SK-N-SH treated with all-trans-retinoic acid at 6 μM for 48 hours (cell line): ENCODE data around the gene FOXA2.
"Not testable (repeated sequence)": the region's sequence is repeated elsewhere in the genome, so short reads cannot be mapped to it uniquely, and the experiment has no call there.

Source experiments
- ATAC-seq: fragments of 200-7000 bp; cut with Tn5 transposase; 3 replicates; pipeline ENCODE4 v1.9.1; 2020; ENCODE audit warnings: mild to moderate bottlenecking, moderate library complexity
- ARNTL ChIP-seq: fragments of 450-650 bp; formaldehyde crosslinking; IDR thresholded peaks from 2 replicates; pipeline ENCODE4 v1.5.0; 2020; ENCODE audit warnings: low read depth, mild to moderate bottlenecking, moderate library complexity, borderline replicate concordance
- BACH2 ChIP-seq: fragments of 250-450 bp; sonication (Bioruptor Pico); IDR thresholded peaks from 2 replicates; pipeline ENCODE4 v1.9.0; 2021; ENCODE audit warnings: mild to moderate bottlenecking, borderline replicate concordance
- CREB5 ChIP-seq: fragments of 250-450 bp; sonication (Bioruptor Pico); IDR thresholded peaks from 2 replicates; pipeline ENCODE4 v1.5.1; 2020; ENCODE audit warnings: low read depth, mild to moderate bottlenecking, moderate library complexity
- CSDC2 ChIP-seq: fragments of 250-450 bp; sonication (Bioruptor Pico); IDR thresholded peaks from 2 replicates; pipeline ENCODE4 v1.5.0; 2020; ENCODE audit warnings: mild to moderate bottlenecking, moderate library complexity
- CSRNP3 ChIP-seq: fragments of 250-450 bp; sonication (Bioruptor Pico); IDR thresholded peaks from 2 replicates; pipeline ENCODE4 v1.5.1; 2021; ENCODE audit warnings: mild to moderate bottlenecking, moderate library complexity
- GLIS3 ChIP-seq: fragments of 250-450 bp; sonication (Bioruptor Pico); IDR thresholded peaks from 2 replicates; pipeline ENCODE4 v1.5.0; 2020; ENCODE audit warnings: mild to moderate bottlenecking, moderate library complexity
- ISL1 ChIP-seq: fragments of 250-450 bp; sonication (Bioruptor Pico); IDR thresholded peaks from 2 replicates; pipeline ENCODE4 v2.1.2; 2022; ENCODE audit warnings: mild to moderate bottlenecking, moderate library complexity
- OSR1 ChIP-seq: fragments of 250-450 bp; sonication (Bioruptor Pico); IDR thresholded peaks from 2 replicates; pipeline ENCODE4 v1.8.0; 2022; ENCODE audit warnings: moderate library complexity, mild to moderate bottlenecking, inconsistent platforms
- PATZ1 ChIP-seq: fragments of 250-450 bp; sonication (Bioruptor Pico); IDR thresholded peaks from 2 replicates; pipeline ENCODE4 v1.8.0; 2020; ENCODE audit warnings: mild to moderate bottlenecking, moderate library complexity, borderline replicate concordance
- PPARA ChIP-seq: fragments of 250-450 bp; sonication (Bioruptor Pico); IDR thresholded peaks from 2 replicates; pipeline ENCODE4 v1.5.0; 2020; ENCODE audit warnings: mild to moderate bottlenecking, borderline replicate concordance
- RARB ChIP-seq: fragments of 250-450 bp; sonication (Bioruptor Pico); IDR thresholded peaks from 2 replicates; pipeline ENCODE4 v1.8.0; 2021; ENCODE audit warnings: mild to moderate bottlenecking, moderate library complexity
- SNAI2 ChIP-seq: fragments of 250-450 bp; sonication (Bioruptor Pico); IDR thresholded peaks from 2 replicates; pipeline ENCODE4 v1.5.0; 2020; ENCODE audit warnings: mild to moderate bottlenecking, moderate library complexity
- TCF4 ChIP-seq: fragments of 250-450 bp; sonication (Bioruptor Pico); IDR thresholded peaks from 2 replicates; pipeline ENCODE4 v1.8.0; 2021; ENCODE audit warnings: mild to moderate bottlenecking, moderate library complexity, borderline replicate concordance
- TOX ChIP-seq: fragments of 250-450 bp; sonication (Bioruptor Pico); IDR thresholded peaks from 2 replicates; pipeline ENCODE4 v1.8.0; 2021; ENCODE audit warnings: mild to moderate bottlenecking, moderate library complexity, borderline replicate concordance
- ZC3H10 ChIP-seq: fragments of 250-450 bp; sonication (Bioruptor Pico); IDR thresholded peaks from 2 replicates; pipeline ENCODE4 v1.5.1; 2021; ENCODE audit warnings: mild to moderate bottlenecking, moderate library complexity
- ZFP3 ChIP-seq: fragments of 250-450 bp; sonication (Bioruptor Pico); IDR thresholded peaks from 2 replicates; pipeline ENCODE4 v1.5.0; 2020; ENCODE audit warnings: mild to moderate bottlenecking, moderate library complexity
- ZFP30 ChIP-seq: fragments of 450-650 bp; formaldehyde crosslinking; IDR thresholded peaks from 2 replicates; pipeline ENCODE4 v1.5.0; 2022; ENCODE audit warnings: mild to moderate bottlenecking, moderate library complexity
- ZNF565 ChIP-seq: fragments of 450-650 bp; formaldehyde crosslinking; conservative IDR thresholded peaks from 2 replicates; pipeline ENCODE4 v1.5.0; 2020; ENCODE audit warnings: low read depth, mild to moderate bottlenecking, moderate library complexity
- ZNF70 ChIP-seq: fragments of 450-650 bp; formaldehyde crosslinking; IDR thresholded peaks from 2 replicates; pipeline ENCODE4 v1.5.0; 2020; ENCODE audit warnings: mild to moderate bottlenecking, moderate library complexity
- ZNF8 ChIP-seq: fragments of 450-650 bp; formaldehyde crosslinking; IDR thresholded peaks from 2 replicates; pipeline ENCODE4 v1.5.0; 2020; ENCODE audit warnings: mild to moderate bottlenecking, moderate library complexity

Gene FOXA2

GRCh38 chr20:22554391-22554790, 30.0 kb downstream of the FOXA2 start:
- TF ChIP-seq TCF4 (CRISPR knock-in tag) (no peak), ZFP30 (CRISPR knock-in tag) (no peak), PATZ1 (CRISPR knock-in tag) (no peak), ISL1 (no peak), BACH2 (CRISPR knock-in tag) (no peak), ZNF70 (no peak), ZNF565 (CRISPR knock-in tag) (no peak), PPARA (no peak), GLIS3 (CRISPR knock-in tag) (no peak), CREB5 (CRISPR knock-in tag) (no peak), ARNTL (CRISPR knock-in tag) (no peak)
- TF ChIP-seq, all 23 proteins: peak for 0
- no peak for ATAC-seq

- not testable (repeated sequence) for ATAC-seq
Observed at GRCh38 chr20:22550514-22550913, 33.9 kb downstream of the FOXA2 start.

GRCh38 chr20:22548040-22548439, 36.3 kb downstream of the FOXA2 start:
- no peak for ATAC-seq
- no peak for TF ChIP-seq CREB5 (CRISPR knock-in tag)
- no peak for TF ChIP-seq ZNF8
- no peak for TF ChIP-seq OSR1 (CRISPR knock-in tag)
- no peak for TF ChIP-seq RARB
- no peak for TF ChIP-seq CSDC2
- TF ChIP-seq SNAI2 (CRISPR knock-in tag) = no peak
- no peak for TF ChIP-seq CSRNP3 (CRISPR knock-in tag)

- no peak for TF ChIP-seq PATZ1 (CRISPR knock-in tag)
- TF ChIP-seq TOX (CRISPR knock-in tag) = no peak
- TF ChIP-seq, all 23 proteins: peak for 0
- ATAC-seq = no peak
Observed at GRCh38 chr20:22546344-22546743, 38.0 kb downstream of the FOXA2 start.

- TF ChIP-seq ZNF8 = no peak
- no peak for TF ChIP-seq ZNF565 (CRISPR knock-in tag)
- no peak for TF ChIP-seq TOX (CRISPR knock-in tag)
- no peak for TF ChIP-seq ZNF70
- no peak for TF ChIP-seq PATZ1 (CRISPR knock-in tag)
- no peak for TF ChIP-seq ARNTL (CRISPR knock-in tag)
- TF ChIP-seq ZFP3 (CRISPR knock-in tag) = no peak
- TF ChIP-seq ZC3H10 = no peak
- no peak for ATAC-seq
Observed at GRCh38 chr20:22545045-22545444, 39.3 kb downstream of the FOXA2 start.
